Aorta (tissue), 5 donors: ENCODE results near the gene ASB15. TPM values are rescaled to one million over a fixed set of nuclear protein-coding genes. Genes with fewer than 3 reads are reported as not detected.

Experiments
- ATAC-seq: fragments of 200-7000 bp; cut with Tn5 transposase; one replicate; pipeline ENCODE4 v1.9.1; 2022; ENCODE audit warnings: moderate library complexity; ENCODE audit not compliant: low FRiP score
- DNase-seq, 2 donors: peaks; one replicate each; pipeline ENCODE4 v3.0.0-alpha.2; 2020
- H3K27ac ChIP-seq, 2 donors: one replicate each; pipeline ENCODE4 v1.5.1; 2013; ENCODE audit warnings: low read length in 2 of 2, mild to moderate bottlenecking in 2 of 2, moderate library complexity in 2 of 2, control low read depth in 1 of 2, inconsistent platforms in 1 of 2, low read depth in 1 of 2
- H3K27me3 ChIP-seq, 2 donors: one replicate each; pipeline ENCODE4 v1.6.1; 2013; ENCODE audit warnings: control low read depth in 1 of 2, low read length in 1 of 2, mild to moderate bottlenecking in 1 of 2, moderate library complexity in 1 of 2; ENCODE audit not compliant: insufficient read depth in 2 of 2, control insufficient read depth in 1 of 2
- H3K36me3 ChIP-seq, 2 donors: one replicate each; pipeline ENCODE4 v1.6.1; 2013; ENCODE audit warnings: control low read depth in 1 of 2, low read length in 1 of 2, mild to moderate bottlenecking in 1 of 2; ENCODE audit not compliant: insufficient read depth in 2 of 2, control insufficient read depth in 1 of 2
- H3K4me1 ChIP-seq, 2 donors: one replicate each; pipeline ENCODE4 v1.6.1; 2013; ENCODE audit warnings: low read length in 2 of 2, control low read depth in 1 of 2, mild to moderate bottlenecking in 1 of 2, moderate library complexity in 1 of 2; ENCODE audit not compliant: insufficient read depth in 2 of 2, control insufficient read depth in 1 of 2
- H3K4me3 ChIP-seq, 2 donors: one replicate each; pipeline ENCODE4 v1.5.1; 2013; ENCODE audit warnings: low read length in 2 of 2, control low read depth in 1 of 2, mild to moderate bottlenecking in 1 of 2
- H3K9me3 ChIP-seq: one replicate; pipeline ENCODE4 v1.6.1; 2013; ENCODE audit warnings: mild to moderate bottlenecking, low read length; ENCODE audit not compliant: control insufficient read depth
- WGBS, 2 donors: extraction: QIAGEN DNeasy Blood & Tissue Kit; methylation state at CpG; one replicate each; pipeline ENCODE4 v1.1.7; 2013; 5-methylcytosine and 5-hydroxymethylcytosine counted together
- intact Hi-C, 2 donors: fragments of 100-400 bp; cut with DNase I; formaldehyde crosslinking; loops; one replicate each; pipeline versions ENCODE4 v1.14.2 to v1.15.0; 2022
- polyA plus RNA-seq, 2 donors: library from polyadenylated mRNA; stranded (reverse); fragments of 200-250 nt; gene quantifications; one replicate each; pipeline ENCODE4 v1.2.3, GENCODE V29; 2013
- total RNA-seq, 2 donors: library from RNA; stranded (reverse); fragmentation: NEBNext Ultra II Directional; extraction: Animal tissue kit (Norgen Biotek cat#: 25700); gene quantifications; one replicate each; pipeline ENCODE4 v1.2.1, GENCODE V29; 2021
- donor health status: healthy with polysubstance abuse.
- donor health status: Bipolar disorder and iron deficiency.
- donor health status: DM: no; HTN: no; CAD: no.
- donor health status: DM: no; HTN: no; CAD: no.
- donor health status: DM: yes; HTN: yes; CAD: no.

The ASB15 gene
- total and polyA plus RNA-seq, 4 donors, result 0.13 TPM; not detected in 3

DNA sequence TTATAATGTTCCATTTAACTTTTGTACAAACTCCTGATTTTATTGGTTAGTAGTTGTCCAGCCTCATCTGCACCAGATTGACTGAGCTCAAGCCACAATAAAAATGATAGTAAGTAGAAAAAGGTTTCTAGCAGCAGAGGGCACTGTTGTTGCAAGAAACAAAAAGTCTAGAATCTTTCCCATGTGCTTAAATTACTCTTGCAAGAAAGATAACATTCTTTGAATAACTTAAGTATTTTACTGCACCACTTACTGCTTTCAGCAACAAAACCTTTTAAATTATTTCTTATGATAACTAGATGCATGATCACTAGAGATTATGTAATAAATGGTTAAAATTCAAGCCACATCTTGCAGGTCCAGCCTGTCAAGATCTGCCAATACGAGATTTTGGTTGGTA lies 81.1 kb downstream of the ASB15 start:
- Histone ChIP-seq H3K9me3 (no peaks in the 10 kb centered on the region), H3K4me3 (no peak overlapping the region), H3K4me1 (no peaks in the 10 kb centered on the region), H3K27me3 (no peaks in the 10 kb centered on the region), H3K27ac (no peak overlapping the region), H3K36me3 (no peaks in the 10 kb centered on the region)
- DNase-seq (no peak), ATAC-seq (no peak)
- WGBS, 2 donors, result 54 to 65% methylated on average over 1 of the region's 1 CpG
- intact Hi-C loops, result loop anchor here (2.0 to 5.0 kb wide), 2 partner anchors 182 to 185 kb away; no protein-coding TSS in a partner anchor

DNA sequence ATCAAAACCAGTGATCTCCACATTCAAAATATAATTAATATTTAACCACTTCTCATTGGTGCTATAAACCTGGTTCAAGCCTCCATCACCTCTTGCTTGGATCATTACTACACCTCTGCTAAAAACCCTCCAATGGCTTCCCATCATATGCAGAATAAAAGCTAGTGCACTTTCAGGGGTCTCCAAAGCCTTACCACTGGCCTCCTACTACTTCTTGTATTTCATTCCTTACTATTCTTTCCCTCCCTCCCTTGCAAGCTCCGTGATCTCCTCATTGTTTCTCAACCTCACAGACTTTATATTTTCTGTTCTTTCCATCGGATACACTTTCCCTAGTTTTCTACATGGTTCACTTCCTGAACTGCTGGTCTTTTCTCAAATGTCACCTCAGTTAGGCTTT lies 85.5 kb downstream of the ASB15 start:
- Histone ChIP-seq H3K27me3 (no peaks in the 10 kb centered on the region), H3K4me3 (no peak overlapping the region), H3K4me1 (no peaks in the 10 kb centered on the region), H3K36me3 (peaks cover 0 to 2% of the 10 kb centered on the region in 2 donors), H3K9me3 (no peaks in the 10 kb centered on the region), H3K27ac (no peak overlapping the region)
- intact Hi-C loops, result no loop called here
- 95% methylated on average over 2 of the region's 2 CpGs for WGBS, 2 donors
- ATAC-seq, result no peak
- DNase-seq, result no peak

DNA sequence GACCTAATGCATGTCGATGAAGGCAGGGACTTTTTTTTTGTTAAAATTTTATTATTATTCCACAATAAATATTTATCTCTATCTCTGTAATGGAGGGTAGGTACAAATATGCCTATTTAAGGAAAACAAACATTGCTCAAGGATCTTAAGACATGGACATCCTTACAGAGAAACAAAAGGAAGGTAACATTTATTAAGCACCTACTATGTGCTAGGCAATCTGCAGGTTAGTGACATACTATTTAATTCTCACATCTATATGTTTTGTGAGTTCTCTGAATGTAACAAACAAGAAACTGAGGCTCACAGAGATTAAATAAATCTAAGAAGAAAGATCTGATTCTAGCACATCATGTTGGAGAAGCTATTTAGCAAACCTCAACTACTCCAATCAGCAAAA lies 86.1 kb downstream of the ASB15 start:
- 88% methylated on average over 1 of the region's 1 CpG for WGBS, 2 donors

More for the DNA sequence above, 86.1 kb downstream of the ASB15 start:
- Histone ChIP-seq H3K27ac (no peak overlapping the region), H3K4me3 (no peak overlapping the region), H3K9me3 (no peaks in the 10 kb centered on the region), H3K4me1 (no peaks in the 10 kb centered on the region), H3K36me3 (peaks cover 0 to 6% of the 10 kb centered on the region in 2 donors), H3K27me3 (no peaks in the 10 kb centered on the region)
- intact Hi-C loops, result no loop called here
- ATAC-seq (no peak), DNase-seq (no peak)

Other genes starting within 250 kb of the ASB15 start
- under 1 TPM; 0.39 to 0.81 TPM for gene IQUB, start 67.2 kb upstream of the ASB15 start, total RNA-seq
- gene IQUB, start 67.2 kb upstream of the ASB15 start, polyA plus RNA-seq, result under 1 TPM in 1 of 2 donors, not detected in 1; 0.59 TPM
- 10 to 100 TPM; 51.1 to 53.6 TPM for gene NDUFA5, start 44.0 kb upstream of the ASB15 start, total RNA-seq
- 100 to 1,000 TPM in 1 of 2 donors, 10 to 100 TPM in 1; 79.7 to 138 TPM for gene NDUFA5, start 44.0 kb upstream of the ASB15 start, polyA plus RNA-seq
- not detected for gene LMOD2, start 54.0 kb downstream of the ASB15 start, total RNA-seq
- gene LMOD2, start 54.0 kb downstream of the ASB15 start, polyA plus RNA-seq, result 1 to 10 TPM in 1 of 2 donors, not detected in 1; 1.8 TPM
- gene WASL, start 147.2 kb downstream of the ASB15 start, total RNA-seq, result 10 to 100 TPM; 46.0 to 48.2 TPM
- gene WASL, start 147.2 kb downstream of the ASB15 start, polyA plus RNA-seq, result 10 to 100 TPM; 21.3 to 29.1 TPM
- not detected for gene HYAL4, start 243.3 kb downstream of the ASB15 start, total RNA-seq
- not detected for gene HYAL4, start 243.3 kb downstream of the ASB15 start, polyA plus RNA-seq